NCI-H1092 treated with DMSO at 0.1 percent for 48 hours (cell line): ENCODE data around the gene ACP2.

Source experiments
- DNase-seq: peaks from one replicate; lab custom pipeline; 2025; lab: John Stamatoyannopoulos, UW

The ACP2 gene, protein sequence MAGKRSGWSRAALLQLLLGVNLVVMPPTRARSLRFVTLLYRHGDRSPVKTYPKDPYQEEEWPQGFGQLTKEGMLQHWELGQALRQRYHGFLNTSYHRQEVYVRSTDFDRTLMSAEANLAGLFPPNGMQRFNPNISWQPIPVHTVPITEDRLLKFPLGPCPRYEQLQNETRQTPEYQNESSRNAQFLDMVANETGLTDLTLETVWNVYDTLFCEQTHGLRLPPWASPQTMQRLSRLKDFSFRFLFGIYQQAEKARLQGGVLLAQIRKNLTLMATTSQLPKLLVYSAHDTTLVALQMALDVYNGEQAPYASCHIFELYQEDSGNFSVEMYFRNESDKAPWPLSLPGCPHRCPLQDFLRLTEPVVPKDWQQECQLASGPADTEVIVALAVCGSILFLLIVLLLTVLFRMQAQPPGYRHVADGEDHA

GRCh38 chr11:47248664-47249377, at the start of gene ACP2:
Gene ACP2 (minus strand): TSS chr11:47248814. CDS start chr11:47248789, 25 bp downstream.
- DNase-seq: peak; percentile 95

GRCh38 chr11:47296045-47296444, 47.4 kb upstream of the ACP2 start:
- peak; percentile 56 for DNase-seq

GRCh38 chr11:47295385-47295784, 46.8 kb upstream of the ACP2 start:
- DNase-seq: no peak

DNA sequence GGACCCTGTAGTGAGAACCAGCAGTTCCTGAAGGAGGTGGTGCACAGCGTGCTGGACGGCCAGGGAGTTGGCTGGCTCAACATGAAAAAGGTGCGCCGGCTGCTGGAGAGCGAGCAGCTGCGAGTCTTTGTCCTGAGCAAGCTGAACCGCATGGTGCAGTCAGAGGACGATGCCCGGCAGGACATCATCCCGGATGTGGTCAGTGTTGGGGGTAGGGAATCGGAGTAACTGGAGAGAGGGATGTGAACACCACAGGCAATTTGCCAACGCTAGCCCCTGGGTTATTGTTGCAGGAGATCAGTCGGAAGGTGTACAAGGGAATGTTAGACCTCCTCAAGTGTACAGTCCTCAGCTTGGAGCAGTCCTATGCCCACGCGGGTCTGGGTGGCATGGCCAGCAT, 41.2 kb upstream of the ACP2 start:
- DNase-seq: no peak

DNA sequence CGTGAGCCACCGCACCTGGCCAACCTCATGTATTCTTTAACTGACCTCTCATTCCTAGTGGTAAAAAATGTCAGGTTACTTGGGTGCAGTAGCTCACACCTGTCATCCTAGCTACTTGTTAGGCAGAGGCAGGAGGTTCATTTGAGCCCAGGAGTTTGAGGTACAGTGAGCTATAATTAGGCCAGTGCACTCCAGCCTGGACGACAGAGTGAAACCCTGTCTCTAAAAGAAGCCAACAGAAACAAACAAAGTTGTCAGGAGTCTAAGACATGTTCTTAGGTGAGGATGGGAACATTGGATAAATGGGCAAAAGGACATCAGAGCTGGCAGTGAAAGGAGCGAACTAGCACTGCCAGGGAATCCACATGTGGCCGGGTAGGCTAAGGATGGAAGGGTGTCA, 39.5 kb upstream of the ACP2 start:
- no peak for DNase-seq

GRCh38 chr11:47285969-47286770, 37.6 kb upstream of the ACP2 start:
- DNase-seq: no peak

DNA sequence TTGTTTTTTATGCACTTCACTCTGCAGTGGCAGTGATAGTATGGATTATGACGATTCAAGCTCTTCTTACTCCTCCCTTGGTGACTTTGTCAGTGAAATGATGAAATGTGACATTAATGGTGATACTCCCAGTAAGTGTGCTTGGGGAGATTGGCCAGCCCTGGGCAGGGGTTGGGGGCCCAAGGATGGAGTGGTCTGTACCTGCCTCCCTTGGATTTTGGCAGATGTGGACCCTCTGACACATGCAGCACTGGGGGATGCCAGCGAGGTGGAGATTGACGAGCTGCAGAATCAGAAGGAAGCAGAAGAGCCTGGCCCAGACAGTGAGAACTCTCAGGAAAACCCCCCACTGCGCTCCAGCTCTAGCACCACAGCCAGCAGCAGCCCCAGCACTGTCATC, 35.5 kb upstream of the ACP2 start:
- DNase-seq: no peak

- no peak for DNase-seq
Observed at GRCh38 chr11:47282462-47282861, 33.8 kb upstream of the ACP2 start.

- no peak for DNase-seq
Observed at GRCh38 chr11:47280860-47281259, 32.2 kb upstream of the ACP2 start.

DNA sequence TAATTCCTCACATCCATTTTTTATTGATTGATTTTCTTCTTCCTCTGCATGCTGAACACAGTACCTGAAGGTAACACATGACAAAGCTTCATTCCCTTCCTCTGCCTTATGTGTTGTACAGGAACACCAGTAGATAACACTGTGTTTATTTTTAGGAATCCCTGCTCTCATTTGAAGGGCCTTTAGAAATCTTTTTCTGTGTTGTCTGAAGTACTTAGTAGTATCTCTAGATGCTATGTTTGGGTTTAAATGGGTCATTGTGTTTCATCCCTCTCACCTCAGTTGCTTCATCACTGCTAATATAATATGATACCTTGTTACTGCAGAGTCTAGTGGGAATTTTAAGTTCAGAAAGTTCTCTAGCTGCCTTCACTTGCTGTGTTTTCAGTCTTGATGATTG, 31.5 kb upstream of the ACP2 start:
- no peak for DNase-seq

GRCh38 chr11:47278769-47279168, 30.2 kb upstream of the ACP2 start:
- DNase-seq: no peak

- DNase-seq: no peak
Observed at GRCh38 chr11:47278058-47278457, 29.4 kb upstream of the ACP2 start.

- no peak for DNase-seq
Observed at GRCh38 chr11:47276923-47277322, 28.3 kb upstream of the ACP2 start.

DNA sequence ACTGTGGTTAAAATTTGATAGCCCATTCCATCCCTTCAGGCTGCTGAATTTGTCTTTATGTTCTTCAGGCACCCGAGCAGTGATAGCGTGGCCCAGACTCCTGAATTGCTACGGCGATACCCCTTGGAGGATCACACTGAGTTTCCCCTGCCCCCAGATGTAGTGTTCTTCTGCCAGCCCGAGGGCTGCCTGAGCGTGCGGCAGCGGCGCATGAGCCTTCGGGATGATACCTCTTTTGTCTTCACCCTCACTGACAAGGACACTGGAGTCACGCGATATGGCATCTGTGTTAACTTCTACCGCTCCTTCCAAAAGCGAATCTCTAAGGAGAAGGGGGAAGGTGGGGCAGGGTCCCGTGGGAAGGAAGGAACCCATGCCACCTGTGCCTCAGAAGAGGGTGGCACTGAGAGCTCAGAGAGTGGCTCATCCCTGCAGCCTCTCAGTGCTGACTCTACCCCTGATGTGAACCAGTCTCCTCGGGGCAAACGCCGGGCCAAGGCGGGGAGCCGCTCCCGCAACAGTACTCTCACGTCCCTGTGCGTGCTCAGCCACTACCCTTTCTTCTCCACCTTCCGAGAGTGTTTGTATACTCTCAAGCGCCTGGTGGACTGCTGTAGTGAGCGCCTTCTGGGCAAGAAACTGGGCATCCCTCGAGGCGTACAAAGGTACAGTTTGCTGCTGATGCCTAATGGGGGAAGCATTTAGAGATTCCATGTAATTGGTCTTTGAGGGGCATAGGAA, 26.1 kb upstream of the ACP2 start:
- no peak for DNase-seq

DNA sequence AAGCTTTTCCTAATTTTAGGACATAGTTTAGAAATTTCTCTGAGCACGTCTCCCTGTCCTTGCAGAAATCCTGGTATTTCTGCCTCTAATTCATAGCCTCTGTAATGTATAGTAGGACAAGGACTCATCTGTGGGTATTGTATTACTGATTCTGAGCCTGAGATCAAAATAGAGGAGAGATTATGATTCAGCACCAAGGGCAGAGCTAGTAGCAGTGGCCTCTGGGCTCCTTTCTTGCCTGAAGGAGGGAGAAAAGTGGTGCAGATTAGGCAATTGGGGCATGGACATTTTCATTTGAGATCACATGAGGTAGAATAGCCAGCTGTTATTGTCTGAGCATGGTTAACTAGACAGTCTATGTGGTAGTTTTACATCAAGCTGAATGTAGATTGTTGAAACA, 24.1 kb upstream of the ACP2 start:
- no peak for DNase-seq

GRCh38 chr11:47271961-47272661, 23.5 kb upstream of the ACP2 start:
- peak; percentile 22 for DNase-seq

DNA sequence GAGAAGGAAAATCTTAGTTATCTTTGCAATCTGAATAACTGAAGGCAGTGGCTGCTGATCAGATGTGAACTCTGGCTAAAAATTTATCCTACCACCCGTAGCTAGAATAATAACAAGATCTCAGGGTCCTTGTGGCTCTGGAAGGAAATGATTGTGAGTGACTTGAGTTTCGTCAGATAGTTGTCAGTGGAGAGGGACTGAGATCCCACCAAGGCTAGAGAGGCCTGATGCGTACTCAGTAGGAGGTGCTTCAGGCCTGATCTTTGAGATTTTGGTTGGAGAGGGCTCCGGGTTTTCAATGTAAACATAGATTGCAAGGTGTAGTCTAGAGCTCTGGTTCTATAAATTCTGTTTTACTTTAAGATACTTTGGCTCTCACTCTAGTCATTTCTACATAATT, 22.7 kb upstream of the ACP2 start:
- no peak for DNase-seq

DNA sequence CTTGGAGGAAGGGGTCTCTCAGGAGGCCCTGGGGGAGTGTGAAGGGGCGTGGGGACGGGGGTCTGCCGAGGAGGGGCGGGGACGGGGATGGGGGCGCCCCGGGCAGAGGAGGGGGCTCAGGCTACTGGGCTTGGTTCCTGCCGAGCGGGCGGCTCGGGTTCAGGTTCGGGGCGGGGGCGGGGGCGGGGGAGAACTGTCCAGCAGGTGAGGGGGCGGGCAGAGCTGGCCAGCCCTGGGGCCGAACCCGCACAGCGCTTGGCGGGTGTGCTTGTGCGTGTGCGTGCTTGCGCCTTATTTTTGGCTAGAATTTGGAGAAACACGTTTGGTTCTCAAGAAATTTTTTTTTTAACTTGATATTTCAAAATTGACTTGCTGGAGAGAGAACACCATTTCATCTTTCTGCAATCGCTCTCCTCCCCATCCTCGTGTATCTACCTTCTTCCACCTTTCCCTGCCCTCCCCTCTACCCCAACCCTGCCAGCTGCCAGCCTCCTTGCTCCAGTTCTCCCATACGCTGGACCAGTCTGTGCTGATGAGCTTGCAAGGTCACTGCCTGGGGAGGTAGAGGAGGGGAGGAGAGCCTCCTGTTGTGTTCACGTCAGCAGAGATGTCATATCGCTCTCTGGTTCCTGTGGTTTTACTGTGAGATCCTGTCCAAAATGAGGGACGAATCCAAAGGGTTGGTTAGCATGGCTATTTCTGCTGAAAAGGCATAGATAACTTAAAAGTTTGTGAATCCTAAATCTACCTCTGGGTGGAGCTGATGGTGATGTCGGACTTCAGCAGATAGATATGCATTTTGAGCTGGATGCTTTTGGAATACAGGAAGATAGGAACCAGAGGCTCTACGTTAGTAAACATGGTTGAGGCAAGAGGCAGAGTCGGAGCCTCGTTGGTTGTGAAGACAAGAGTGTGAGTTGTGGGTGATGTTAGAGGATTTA, 22.0 kb upstream of the ACP2 start:
- DNase-seq: peak; percentile 46

DNA sequence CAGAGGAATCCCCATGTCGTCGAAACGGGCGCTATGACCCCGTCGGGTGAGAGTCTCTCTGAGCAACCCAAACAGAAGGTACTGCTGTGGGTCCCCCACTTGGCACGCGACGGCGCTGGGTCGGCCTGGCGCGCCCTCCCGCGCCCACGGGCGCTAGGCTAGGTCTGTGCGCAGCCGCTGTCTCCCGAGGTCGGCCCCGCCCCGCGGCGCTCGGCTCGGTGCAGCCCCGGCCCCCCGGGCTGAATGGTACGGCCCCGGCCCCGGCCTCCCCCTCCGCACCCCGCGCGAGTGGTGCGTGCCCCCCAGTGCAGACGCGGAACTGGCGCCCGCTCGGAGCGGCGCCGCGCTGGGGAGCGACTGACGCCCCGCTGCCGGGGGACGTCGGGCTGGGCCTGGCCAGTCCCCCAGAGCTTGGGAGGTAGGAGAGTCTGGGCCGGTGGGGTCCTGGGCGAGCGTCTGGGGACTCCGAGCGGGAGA, 21.3 kb upstream of the ACP2 start, which contains the start of gene MADD:
MADD (plus strand) TSS at position 305 of the 477 bp plus-strand sequence.
- DNase-seq: peak; percentile 97
